Measurements from ENCODE around the gene CCR3. TPM values are rescaled to one million over a fixed set of nuclear protein-coding genes. Genes with fewer than 3 reads are reported as not detected.

CCR3 gene
- total RNA-seq, 2 donors from 2014 or later = 0.23 to 0.37 TPM

GRCh38 chr3:46269556-46269955 lies 27.3 kb downstream of the CCR3 start:
- DNase-seq (no peak), ATAC-seq (no peak)
- no peaks in the 10 kb centered on the region for H3K36me3 Mint-ChIP-seq (ENCODE audit: low read depth)
- H3K4me1 Mint-ChIP-seq = peaks cover 11% of the 10 kb centered on the region
- H3K27me3 Mint-ChIP-seq = no peaks in the 10 kb centered on the region
- H3K4me3 Mint-ChIP-seq = no peak overlapping the region
- no peaks in the 10 kb centered on the region for H3K9me3 ChIP-seq (ENCODE audit: control insufficient read depth, low read length, poor library complexity, severe bottlenecking)
- no peak overlapping the region for H3K27ac Mint-ChIP-seq

GRCh38 chr3:46270474-46270873 lies 28.2 kb downstream of the CCR3 start:
- DNase-seq (no peak), ATAC-seq (no peak)
- Mint-ChIP-seq H3K27ac (no peak overlapping the region), H3K27me3 (no peaks in the 10 kb centered on the region), H3K36me3 (ENCODE audit: low read depth) (no peaks in the 10 kb centered on the region), H3K4me3 (no peak overlapping the region), H3K4me1 (peaks cover 11% of the 10 kb centered on the region)
- H3K9me3 ChIP-seq (ENCODE audit: control insufficient read depth, low read length, poor library complexity, severe bottlenecking) = no peaks in the 10 kb centered on the region

GRCh38 chr3:46271209-46271745 lies 29.0 kb downstream of the CCR3 start:
- no peaks in the 10 kb centered on the region for H3K9me3 ChIP-seq (ENCODE audit: control insufficient read depth, low read length, poor library complexity, severe bottlenecking)
- Mint-ChIP-seq H3K4me1 (peaks cover 11% of the 10 kb centered on the region), H3K27me3 (no peaks in the 10 kb centered on the region), H3K27ac (no peak overlapping the region), H3K4me3 (no peak overlapping the region), H3K36me3 (ENCODE audit: low read depth) (no peaks in the 10 kb centered on the region)
- ATAC-seq (no peak), DNase-seq (no peak)

- no peak for DNase-seq
- Mint-ChIP-seq H3K27ac (no peak overlapping the region), H3K27me3 (no peaks in the 10 kb centered on the region), H3K36me3 (ENCODE audit: low read depth) (peaks cover 2% of the 10 kb centered on the region), H3K4me3 (no peak overlapping the region), H3K4me1 (peaks cover 16% of the 10 kb centered on the region)
- ATAC-seq = no peak
- H3K9me3 ChIP-seq (ENCODE audit: control insufficient read depth, low read length, poor library complexity, severe bottlenecking) = no peaks in the 10 kb centered on the region
Observed at GRCh38 chr3:46272028-46272451, 29.8 kb downstream of the CCR3 start.

GRCh38 chr3:46276497-46277099 lies 34.3 kb downstream of the CCR3 start:
- peak; percentile 95 for ATAC-seq
- H3K27ac Mint-ChIP-seq = no peak overlapping the region

GRCh38 chr3:46277476-46277875 lies 35.2 kb downstream of the CCR3 start:
- DNase-seq (no peak), ATAC-seq (no peak)
- H3K27ac Mint-ChIP-seq = no peak overlapping the region
- peaks cover 5% of the 10 kb centered on the region for H3K36me3 Mint-ChIP-seq (ENCODE audit: low read depth)
- no peak overlapping the region for H3K4me3 Mint-ChIP-seq
- no peaks in the 10 kb centered on the region for H3K27me3 Mint-ChIP-seq
- peaks cover 32% of the 10 kb centered on the region for H3K4me1 Mint-ChIP-seq
- H3K9me3 ChIP-seq (ENCODE audit: control insufficient read depth, low read length, poor library complexity, severe bottlenecking) = no peaks in the 10 kb centered on the region

More at GRCh38 chr3:46276497-46277099, 34.3 kb downstream of the CCR3 start:
- Mint-ChIP-seq H3K27me3 (no peaks in the 10 kb centered on the region), H3K4me3 (peak overlapping the region; percentile 68), H3K36me3 (ENCODE audit: low read depth) (peaks cover 5% of the 10 kb centered on the region), H3K4me1 (peaks cover 28% of the 10 kb centered on the region)
- H3K9me3 ChIP-seq (ENCODE audit: control insufficient read depth, low read length, poor library complexity, severe bottlenecking) = no peaks in the 10 kb centered on the region
- peak; percentile 51 to 71 (median 56) for DNase-seq

GRCh38 chr3:46278816-46279672 lies 36.8 kb downstream of the CCR3 start:
- Mint-ChIP-seq H3K27me3 (no peaks in the 10 kb centered on the region), H3K4me1 (peaks cover 47% of the 10 kb centered on the region)

GRCh38 chr3:46280105-46280797 lies 38.0 kb downstream of the CCR3 start:
- Mint-ChIP-seq H3K27me3 (no peaks in the 10 kb centered on the region), H3K4me1 (peaks cover 57% of the 10 kb centered on the region), H3K36me3 (ENCODE audit: low read depth) (peaks cover 5% of the 10 kb centered on the region), H3K4me3 (peak overlapping the region; percentile 3), H3K27ac (peak overlapping the region; percentile 17)
- DNase-seq (no peak), ATAC-seq (peak; percentile 36)
- no peaks in the 10 kb centered on the region for H3K9me3 ChIP-seq (ENCODE audit: control insufficient read depth, low read length, poor library complexity, severe bottlenecking)

More at GRCh38 chr3:46278816-46279672, 36.8 kb downstream of the CCR3 start:
- no peak for DNase-seq
- no peak for ATAC-seq
- Mint-ChIP-seq H3K36me3 (ENCODE audit: low read depth) (peaks cover 5% of the 10 kb centered on the region), H3K27ac (peak overlapping the region; percentile 17), H3K4me3 (no peak overlapping the region)
- H3K9me3 ChIP-seq (ENCODE audit: control insufficient read depth, low read length, poor library complexity, severe bottlenecking) = no peaks in the 10 kb centered on the region

- Mint-ChIP-seq H3K27me3 (no peaks in the 10 kb centered on the region), H3K36me3 (ENCODE audit: low read depth) (peaks cover 5% of the 10 kb centered on the region), H3K4me1 (peaks cover 66% of the 10 kb centered on the region), H3K27ac (peak overlapping the region; percentile 88), H3K4me3 (no peak overlapping the region)
- DNase-seq (no peak), ATAC-seq (no peak)
- H3K9me3 ChIP-seq (ENCODE audit: control insufficient read depth, low read length, poor library complexity, severe bottlenecking) = no peaks in the 10 kb centered on the region
Observed at GRCh38 chr3:46281551-46281950, 39.3 kb downstream of the CCR3 start.

GRCh38 chr3:46282041-46282440 lies 39.8 kb downstream of the CCR3 start:
- H3K9me3 ChIP-seq (ENCODE audit: control insufficient read depth, low read length, poor library complexity, severe bottlenecking) = no peaks in the 10 kb centered on the region
- Mint-ChIP-seq H3K27ac (peak overlapping the region; percentile 88), H3K36me3 (ENCODE audit: low read depth) (peaks cover 3% of the 10 kb centered on the region), H3K27me3 (no peaks in the 10 kb centered on the region), H3K4me1 (peaks cover 64% of the 10 kb centered on the region), H3K4me3 (no peak overlapping the region)
- ATAC-seq = no peak
- no peak for DNase-seq

GRCh38 chr3:46282696-46283095 lies 40.4 kb downstream of the CCR3 start:
- Mint-ChIP-seq H3K36me3 (ENCODE audit: low read depth) (no peaks in the 10 kb centered on the region), H3K27me3 (no peaks in the 10 kb centered on the region), H3K4me1 (peaks cover 62% of the 10 kb centered on the region), H3K4me3 (peak overlapping the region; percentile 47), H3K27ac (peak overlapping the region; percentile 88)
- DNase-seq (no peak), ATAC-seq (no peak)
- H3K9me3 ChIP-seq (ENCODE audit: control insufficient read depth, low read length, poor library complexity, severe bottlenecking) = no peaks in the 10 kb centered on the region

- Mint-ChIP-seq H3K27me3 (no peaks in the 10 kb centered on the region), H3K36me3 (ENCODE audit: low read depth) (no peaks in the 10 kb centered on the region), H3K4me1 (peaks cover 60% of the 10 kb centered on the region), H3K27ac (peak overlapping the region; percentile 88), H3K4me3 (peak overlapping the region; percentile 47)
- H3K9me3 ChIP-seq (ENCODE audit: control insufficient read depth, low read length, poor library complexity, severe bottlenecking) = no peaks in the 10 kb centered on the region
- no peak for ATAC-seq
- no peak for DNase-seq
Observed at GRCh38 chr3:46283881-46284450, 41.7 kb downstream of the CCR3 start.
